Ectodermal cell (in vitro differentiated cells): ENCODE measurements around the gene TMEM181.

Experiments used
- H3K27ac ChIP-seq: 2 replicates; pipeline ENCODE4 v1.7.0; 2013; ENCODE audit warnings: mild to moderate bottlenecking, low read depth, low read length; ENCODE audit not compliant: insufficient read depth, poor library complexity, severe bottlenecking
- H3K27me3 ChIP-seq: 2 replicates; pipeline ENCODE4 v1.7.0; 2013; ENCODE audit warnings: mild to moderate bottlenecking, low read length; ENCODE audit not compliant: insufficient read depth, control insufficient read depth, poor library complexity, severe bottlenecking
- H3K36me3 ChIP-seq: one replicate; pipeline ENCODE4 v1.7.0; 2013; ENCODE audit warnings: low read length; ENCODE audit not compliant: control insufficient read depth, insufficient read depth
- H3K4me1 ChIP-seq: one replicate; pipeline ENCODE4 v1.7.0; 2013; ENCODE audit warnings: low read length; ENCODE audit not compliant: control insufficient read depth, insufficient read depth
- H3K4me3 ChIP-seq: 2 replicates; pipeline ENCODE4 v1.7.0; 2013; ENCODE audit warnings: low read depth, low read length, control low read depth; ENCODE audit not compliant: insufficient read depth
- H3K9me3 ChIP-seq: 2 replicates; pipeline ENCODE4 v1.7.0; 2013; ENCODE audit warnings: mild to moderate bottlenecking, low read length, moderate library complexity; ENCODE audit not compliant: control insufficient read depth
- WGBS, 2 experiments: methylation state at CpG; one replicate each; pipeline ENCODE4 v1.1.7; 2013; ENCODE audit warnings: missing lambda C conversion rate in 2 of 2; 5-methylcytosine and 5-hydroxymethylcytosine counted together

The TMEM181 gene

DNA sequence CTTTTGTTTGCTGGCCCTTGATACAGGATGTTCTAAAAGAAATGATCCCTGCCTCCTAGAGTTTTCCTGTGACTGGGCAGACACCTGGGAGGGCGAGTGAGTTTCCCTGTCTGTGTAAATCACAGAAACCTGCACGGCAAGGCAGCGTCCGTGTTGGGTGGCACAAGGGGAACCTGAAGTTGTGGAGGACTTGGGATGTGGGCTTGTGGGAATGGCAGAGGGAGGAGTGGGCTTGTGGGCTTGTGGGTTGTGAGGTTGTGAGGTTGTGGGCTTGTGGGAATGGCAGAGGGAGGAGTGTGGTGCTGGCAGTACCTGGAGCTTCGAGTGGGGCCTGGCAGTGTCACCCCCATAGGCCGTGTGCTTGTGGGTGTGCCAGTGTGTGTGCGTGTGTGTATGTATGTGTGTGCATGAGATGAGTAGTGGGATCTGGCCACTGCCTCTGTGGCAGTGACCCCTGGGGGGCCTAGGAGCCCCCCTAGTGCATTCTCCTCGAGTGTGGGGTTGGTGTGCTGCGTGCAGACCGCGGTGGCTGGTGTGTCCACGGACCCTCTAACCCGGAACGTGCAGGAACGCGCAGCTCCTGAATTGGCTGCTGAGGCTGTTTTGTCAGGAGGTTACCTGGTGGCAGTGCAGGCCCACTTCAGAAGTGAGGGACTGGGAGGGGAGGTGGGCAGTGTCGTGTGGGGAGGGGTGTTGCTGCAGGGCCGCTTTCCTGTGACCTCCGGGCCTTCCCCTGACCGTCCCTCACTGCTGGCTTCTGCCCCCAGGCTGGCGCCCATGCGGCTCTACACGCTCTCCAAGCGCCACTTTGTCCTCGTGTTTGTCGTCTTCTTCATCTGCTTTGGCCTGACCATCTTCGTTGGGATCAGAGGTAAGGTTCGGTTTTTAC is 13.0 kb downstream of the TMEM181 start:
- H3K9me3 ChIP-seq, result no peaks in the 10 kb centered on the region
- H3K27ac ChIP-seq, result no peak overlapping the region
- H3K36me3 ChIP-seq, result no peaks in the 10 kb centered on the region
- H3K27me3 ChIP-seq, result no peaks in the 10 kb centered on the region
- 94% methylated on average over 28 of the region's 28 CpGs for WGBS, 2 experiments
- peaks cover 9% of the 10 kb centered on the region for H3K4me1 ChIP-seq
- no peak overlapping the region for H3K4me3 ChIP-seq

DNA sequence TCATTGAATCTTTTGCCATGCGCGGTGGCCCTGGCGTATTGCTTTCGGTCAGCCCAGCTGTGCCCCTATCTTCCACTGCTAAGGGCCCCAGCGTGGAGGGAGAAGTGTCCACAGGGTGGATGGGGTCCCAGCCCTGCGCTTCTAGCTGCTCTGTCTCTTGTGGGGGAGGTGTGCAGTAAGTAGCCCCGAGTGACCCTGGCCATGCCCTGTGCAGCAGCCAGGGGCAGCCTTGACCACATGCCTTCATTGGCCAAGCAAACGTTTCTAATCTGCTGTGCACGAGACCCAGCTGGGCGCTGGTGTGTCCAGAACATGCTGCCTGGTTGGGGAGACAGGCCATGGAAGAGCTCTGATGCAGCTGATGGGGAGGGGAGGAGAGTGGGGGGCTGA is 13.6 kb downstream of the TMEM181 start:
- Histone ChIP-seq H3K9me3 (no peaks in the 10 kb centered on the region), H3K36me3 (no peaks in the 10 kb centered on the region), H3K4me3 (no peak overlapping the region), H3K27ac (no peak overlapping the region), H3K27me3 (no peaks in the 10 kb centered on the region), H3K4me1 (peaks cover 7% of the 10 kb centered on the region)
- 93 to 96% methylated on average over 10 of the region's 10 CpGs for WGBS, 2 experiments

DNA sequence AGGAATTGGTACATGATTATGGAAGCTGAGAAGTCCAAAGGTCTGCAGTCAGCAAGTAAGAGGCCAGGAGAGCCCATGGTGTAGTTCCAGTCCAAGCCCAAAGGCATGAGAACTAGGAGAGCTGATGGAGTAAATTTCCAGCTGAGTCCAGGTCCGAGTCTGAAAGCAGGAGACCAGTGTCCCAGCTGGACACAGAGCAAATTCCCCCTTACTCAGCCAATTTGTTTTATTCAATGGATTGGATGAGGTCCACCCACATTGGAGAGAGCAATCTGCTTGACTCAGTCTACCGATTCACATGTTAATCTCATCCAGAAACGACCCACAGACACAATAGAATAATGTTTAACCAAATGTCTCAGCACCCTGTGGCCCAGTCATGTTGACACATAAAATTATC is 14.9 kb downstream of the TMEM181 start:
- Histone ChIP-seq H3K9me3 (no peaks in the 10 kb centered on the region), H3K36me3 (no peaks in the 10 kb centered on the region), H3K4me3 (no peak overlapping the region), H3K27ac (no peak overlapping the region), H3K27me3 (no peaks in the 10 kb centered on the region), H3K4me1 (peaks cover 7% of the 10 kb centered on the region)
- 84 to 88% methylated on average over 3 of the region's 3 CpGs for WGBS, 2 experiments

DNA sequence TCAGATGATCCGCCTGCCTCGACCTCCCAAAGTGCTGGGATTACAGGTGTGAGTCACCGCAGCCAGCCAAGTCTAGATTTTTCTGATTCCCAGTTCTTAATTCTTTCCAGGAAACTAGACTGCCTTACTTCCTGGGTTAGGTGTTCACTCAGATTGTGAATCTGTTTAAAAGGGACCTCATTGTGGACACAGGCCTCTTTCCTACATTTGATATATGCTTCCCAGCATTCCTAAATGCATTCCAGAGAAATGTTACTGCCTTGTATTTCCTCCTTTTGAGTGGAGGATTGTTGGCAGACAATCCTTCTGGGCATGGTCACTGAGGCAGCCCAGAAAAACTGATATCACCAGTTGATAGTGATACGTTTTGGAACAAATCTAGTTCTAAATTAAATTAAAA is 15.7 kb downstream of the TMEM181 start:
- no peaks in the 10 kb centered on the region for H3K27me3 ChIP-seq
- H3K27ac ChIP-seq, result no peak overlapping the region
- WGBS, 2 experiments, result 97% methylated on average over 4 of the region's 4 CpGs
- H3K4me3 ChIP-seq, result no peak overlapping the region
- H3K36me3 ChIP-seq, result no peaks in the 10 kb centered on the region
- H3K9me3 ChIP-seq, result no peaks in the 10 kb centered on the region
- H3K4me1 ChIP-seq, result peaks cover 7% of the 10 kb centered on the region

DNA sequence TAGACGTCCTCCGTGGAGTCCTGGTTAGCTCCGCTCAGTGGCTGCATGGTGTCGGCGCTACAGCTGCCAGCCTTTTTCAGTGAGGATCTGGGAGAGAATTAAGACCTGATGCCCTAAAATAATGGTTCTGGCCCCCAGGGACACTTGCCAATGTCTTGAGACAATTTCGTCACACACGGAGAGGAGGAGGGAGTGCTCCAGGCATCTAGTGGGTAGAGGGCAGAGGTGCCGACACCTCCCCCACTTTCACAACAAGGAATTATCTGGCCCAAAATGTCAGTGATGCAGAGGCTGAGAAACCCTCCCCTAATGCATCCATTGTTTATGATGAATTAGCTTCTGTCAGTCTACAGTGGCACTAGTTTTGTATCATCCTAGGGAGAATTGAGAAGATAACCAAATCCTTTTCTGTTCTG is 24.4 kb downstream of the TMEM181 start:
- no peak overlapping the region for H3K27ac ChIP-seq
- no peak overlapping the region for H3K4me3 ChIP-seq
- 89% methylated on average over 7 to 8 of the region's 8 CpGs for WGBS, 2 experiments
- peaks cover 21% of the 10 kb centered on the region for H3K36me3 ChIP-seq
- no peaks in the 10 kb centered on the region for H3K4me1 ChIP-seq
- no peaks in the 10 kb centered on the region for H3K9me3 ChIP-seq
- H3K27me3 ChIP-seq, result no peaks in the 10 kb centered on the region

DNA sequence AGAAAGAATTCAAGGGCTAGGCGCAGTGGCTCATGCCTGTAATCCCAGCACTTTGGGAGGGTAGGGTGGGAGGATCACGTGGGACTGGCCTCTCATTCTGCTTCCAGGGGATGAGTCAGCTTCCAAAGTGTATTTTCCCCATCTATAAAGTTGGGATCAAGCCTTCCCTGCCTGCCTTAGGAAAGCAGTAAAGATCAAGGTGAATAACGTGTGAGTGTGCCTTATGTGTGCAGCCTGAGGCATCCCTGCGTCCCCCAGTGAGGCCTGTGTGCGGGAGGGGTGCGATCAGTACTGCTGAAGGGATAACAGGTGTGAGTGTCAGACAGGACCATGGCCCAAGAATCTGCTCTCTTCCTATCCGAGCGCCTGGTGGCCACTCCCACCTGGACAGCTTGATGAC is 26.8 kb downstream of the TMEM181 start:
- H3K27me3 ChIP-seq, result no peaks in the 10 kb centered on the region
- WGBS, 2 experiments, result 91 to 95% methylated on average over 8 of the region's 8 CpGs
- H3K27ac ChIP-seq, result no peak overlapping the region
- H3K4me1 ChIP-seq, result no peaks in the 10 kb centered on the region
- no peaks in the 10 kb centered on the region for H3K9me3 ChIP-seq
- peaks cover 27% of the 10 kb centered on the region for H3K36me3 ChIP-seq
- no peak overlapping the region for H3K4me3 ChIP-seq

DNA sequence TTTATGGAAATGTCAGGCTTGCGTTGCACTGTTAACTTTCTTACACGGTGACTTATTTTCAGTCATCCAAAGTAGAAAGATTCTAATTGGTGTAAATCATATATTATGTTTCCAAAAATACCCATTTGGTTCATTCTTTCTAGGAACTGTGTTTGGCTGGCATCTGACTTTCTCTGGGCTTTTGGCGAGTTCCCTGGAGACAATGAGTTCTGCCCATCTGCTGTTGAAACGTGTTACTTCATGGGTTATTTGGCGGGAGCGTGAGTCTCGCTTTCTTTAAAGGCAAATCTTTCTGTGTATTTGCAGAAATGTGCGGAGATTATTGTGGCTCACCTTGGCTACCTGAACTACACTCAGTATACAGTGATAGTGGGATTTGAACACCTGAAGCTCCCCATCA is 29.5 kb downstream of the TMEM181 start:
- 95 to 97% methylated on average over 7 to 8 of the region's 8 CpGs for WGBS, 2 experiments
- Histone ChIP-seq H3K36me3 (peaks cover 32% of the 10 kb centered on the region), H3K9me3 (no peaks in the 10 kb centered on the region), H3K27ac (no peak overlapping the region), H3K27me3 (no peaks in the 10 kb centered on the region), H3K4me1 (no peaks in the 10 kb centered on the region), H3K4me3 (no peak overlapping the region)

DNA sequence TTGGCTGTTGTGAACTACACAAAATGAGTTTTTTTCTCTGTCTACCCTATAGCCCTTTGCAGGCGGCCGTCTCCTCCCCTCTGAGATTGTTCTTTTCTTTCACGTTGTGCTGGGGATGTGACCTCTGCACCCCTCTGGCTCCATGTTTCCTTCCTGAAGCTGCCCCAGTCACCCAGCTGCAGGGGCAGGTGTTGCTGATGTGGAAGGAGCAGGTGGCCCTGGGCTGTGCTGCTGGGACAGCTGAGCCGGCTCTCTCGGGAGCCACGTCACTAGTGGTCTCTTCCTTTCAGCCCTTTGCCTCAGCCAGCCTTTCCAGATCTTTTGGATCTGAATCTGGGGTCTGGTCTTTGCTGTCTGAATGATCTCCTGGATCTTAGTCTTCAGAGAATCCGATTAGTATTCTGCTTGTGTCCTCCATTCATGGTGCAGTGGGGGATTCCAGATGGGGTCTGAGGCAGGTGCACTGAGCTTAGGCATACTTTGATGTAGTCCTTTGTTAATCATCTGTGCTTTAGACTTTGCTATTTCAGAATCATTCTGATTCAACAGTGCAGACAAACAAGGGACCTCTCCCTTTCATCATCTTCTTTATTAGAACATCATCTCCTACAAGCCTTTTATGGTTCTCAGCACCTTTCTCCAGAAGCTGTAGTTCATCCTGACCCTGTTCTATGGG is 31.4 kb downstream of the TMEM181 start:
- Histone ChIP-seq H3K9me3 (no peaks in the 10 kb centered on the region), H3K36me3 (peaks cover 23% of the 10 kb centered on the region), H3K4me1 (no peaks in the 10 kb centered on the region), H3K4me3 (no peak overlapping the region), H3K27ac (no peak overlapping the region), H3K27me3 (no peaks in the 10 kb centered on the region)
- WGBS, 2 experiments, result 94 to 96% methylated on average over 7 of the region's 7 CpGs

DNA sequence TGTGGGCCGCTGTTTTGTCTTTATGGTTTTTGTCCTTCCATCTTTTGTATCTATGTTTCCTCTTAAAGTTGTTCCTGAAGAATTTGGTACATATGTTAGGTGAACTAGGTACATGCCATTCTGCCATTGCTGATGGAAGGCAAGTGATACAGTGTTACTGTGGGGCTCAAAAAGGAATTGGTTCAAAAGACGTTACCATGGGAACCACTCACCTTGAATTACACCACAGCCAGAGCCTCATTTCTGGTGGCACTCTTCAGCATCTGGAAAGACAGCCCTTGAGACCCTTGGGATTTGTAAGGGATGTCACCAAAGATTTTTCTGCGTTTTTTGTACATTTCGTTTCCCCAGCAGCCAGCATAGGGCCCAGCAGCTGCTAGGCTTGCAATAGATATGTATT is 31.9 kb downstream of the TMEM181 start:
- peaks cover 20% of the 10 kb centered on the region for H3K36me3 ChIP-seq

DNA sequence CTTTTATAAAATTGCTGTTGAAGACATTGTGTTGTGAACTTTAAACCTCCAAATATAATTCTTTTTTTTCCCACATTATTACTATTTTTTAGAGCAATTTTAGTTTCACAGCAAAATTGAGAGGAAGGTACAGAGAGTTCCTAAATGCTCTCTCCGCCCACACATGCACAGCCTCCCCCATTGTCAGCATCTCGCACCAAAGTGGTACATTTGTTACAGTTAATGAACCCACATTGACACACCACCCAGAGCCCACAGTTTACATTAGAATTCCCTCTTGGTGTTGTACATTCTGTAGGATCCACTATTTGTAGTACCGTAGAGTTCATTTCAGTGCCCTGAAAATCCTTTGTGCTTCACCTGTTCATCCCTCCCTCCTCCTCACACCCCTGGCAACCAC is 33.8 kb downstream of the TMEM181 start:
- WGBS, 2 experiments, result 90 to 96% methylated on average over 3 of the region's 3 CpGs

More for the DNA sequence above, 31.9 kb downstream of the TMEM181 start:
- no peak overlapping the region for H3K27ac ChIP-seq
- H3K4me3 ChIP-seq, result no peak overlapping the region
- WGBS, 2 experiments, result 94 to 98% methylated on average over 4 of the region's 4 CpGs
- no peaks in the 10 kb centered on the region for H3K4me1 ChIP-seq
- H3K9me3 ChIP-seq, result no peaks in the 10 kb centered on the region
- no peaks in the 10 kb centered on the region for H3K27me3 ChIP-seq

More for the DNA sequence above, 33.8 kb downstream of the TMEM181 start:
- Histone ChIP-seq H3K4me1 (no peaks in the 10 kb centered on the region), H3K4me3 (no peak overlapping the region), H3K9me3 (no peaks in the 10 kb centered on the region), H3K27me3 (no peaks in the 10 kb centered on the region), H3K27ac (no peak overlapping the region), H3K36me3 (peaks cover 15% of the 10 kb centered on the region)
